OCI-LY3 (cell line): ENCODE data around the gene CACNA1B.

Experiments
- H2AFZ ChIP-seq: fragments of 200-600, 300-600 bp; shearing (Covaris generic); 2 replicates; pipeline ENCODE4 v1.6.0; 2014; ENCODE audit warnings: antibody characterized with exemption, low read depth, low read length
- H3K27ac ChIP-seq: fragments of 200-600, 300-600 bp; sonication (generic); 2 replicates; pipeline ENCODE4 v1.5.1; 2014; ENCODE audit warnings: mild to moderate bottlenecking, low read length, moderate library complexity, mixed read lengths
- H3K27me3 ChIP-seq: fragments of 200-600, 300-600 bp; sonication (generic); 2 replicates; pipeline ENCODE4 v1.6.1; 2014; ENCODE audit warnings: low read depth, low read length, mixed read lengths
- H3K36me3 ChIP-seq: fragments of 200-600, 300-600 bp; sonication (generic); replicated peaks from 2 replicates; pipeline ENCODE3; 2014; ENCODE audit warnings: low read depth, low read length, mixed read lengths
- H3K4me1 ChIP-seq: fragments of 300-600, 200-600 bp; sonication (generic); 2 replicates; pipeline ENCODE4 v1.6.1; 2014; ENCODE audit warnings: low read length, mixed read lengths
- H3K4me2 ChIP-seq: fragments of 200-600, 300-600 bp; sonication (generic); 2 replicates; pipeline ENCODE4 v1.6.1; 2014; ENCODE audit warnings: low read length, mixed read lengths
- H3K4me3 ChIP-seq: fragments of 300-600, 200-600 bp; sonication (generic); 2 replicates; pipeline ENCODE4 v1.5.1; 2014; ENCODE audit warnings: antibody characterized with exemption, mild to moderate bottlenecking, low read length, moderate library complexity
- H3K79me2 ChIP-seq: fragments of 300-600, 200-600 bp; shearing (Covaris generic); 2 replicates; pipeline ENCODE4 v1.6.1; 2014; ENCODE audit warnings: mild to moderate bottlenecking, low read length, mixed read lengths
- H3K9ac ChIP-seq: fragments of 300-600, 200-600 bp; shearing (Covaris generic); 2 replicates; pipeline ENCODE4 v1.6.0; 2014; ENCODE audit warnings: mild to moderate bottlenecking, low read length, moderate library complexity
- H3K9me3 ChIP-seq: fragments of 200-600, 300-600 bp; shearing (Covaris generic); 2 replicates; pipeline ENCODE4 v1.6.1; 2014; ENCODE audit warnings: low read length, mixed read lengths; ENCODE audit not compliant: insufficient read depth
- H4K20me1 ChIP-seq: fragments of 200-600, 300-600 bp; sonication (generic); 2 replicates; pipeline ENCODE4 v1.6.1; 2016; ENCODE audit warnings: low read length, mixed read lengths; ENCODE audit not compliant: insufficient read depth
- EZH2phosphoT487 ChIP-seq: fragments of 200-600 bp; shearing (Covaris generic); IDR thresholded peaks from 2 replicates; pipeline ENCODE4 v1.6.1; 2018; ENCODE audit warnings: antibody characterized with exemption, mixed run types, low read depth
- TF ChIP-seq, protein P1 (sequence below): fragments of 200-600, 300-600 bp; sonication (generic); IDR thresholded peaks from 2 replicates; pipeline ENCODE4 v1.5.1; 2014; ENCODE audit warnings: antibody characterized with exemption, low read length, low read depth

Gene CACNA1B

DNA sequence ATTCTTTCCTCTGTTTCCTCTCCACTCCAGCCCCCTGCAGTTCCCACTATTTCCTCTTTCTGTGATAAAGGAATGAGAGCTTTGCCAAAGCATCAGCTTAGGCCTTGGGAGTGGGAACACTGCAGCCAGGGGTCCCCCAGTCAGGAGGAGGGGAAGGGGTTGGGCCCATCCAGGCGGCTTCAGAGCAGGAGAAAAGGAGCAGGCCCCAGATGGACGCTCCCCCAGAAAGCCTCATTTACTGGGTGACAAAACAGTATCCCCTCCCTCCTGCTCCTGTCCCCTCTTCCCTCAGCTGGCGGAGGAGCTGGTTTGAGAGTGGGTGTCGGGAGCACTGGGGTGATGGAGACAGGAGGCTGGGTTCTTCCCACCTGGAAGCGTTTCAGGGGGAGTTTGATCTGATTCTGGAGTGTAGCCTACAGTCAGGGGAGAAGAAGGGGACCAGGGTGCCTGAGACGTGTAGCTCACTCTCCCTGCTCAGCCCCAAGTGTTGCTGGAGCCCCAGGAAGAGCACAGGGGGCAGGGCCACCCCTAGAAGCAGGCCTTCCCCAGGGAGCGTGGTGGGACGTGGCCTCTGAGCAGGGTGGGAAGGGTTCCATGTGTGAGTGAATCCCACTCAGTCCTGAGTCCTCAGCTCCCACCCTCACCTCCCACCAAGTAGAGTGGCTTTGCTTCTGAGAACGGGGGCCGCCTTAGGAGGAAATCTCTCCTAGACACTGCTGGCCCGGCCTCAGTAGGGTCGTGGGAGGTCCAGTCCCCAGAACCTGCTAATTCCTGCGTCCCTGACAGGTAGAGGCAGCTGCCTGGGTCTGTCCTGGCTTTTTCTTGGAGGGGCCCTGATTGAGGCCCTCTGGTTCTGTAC, 173.1 kb downstream of the CACNA1B start:
- Histone ChIP-seq H3K4me2 (no peak overlapping the region), H3K36me3 (peaks cover 50% of the 10 kb centered on the region), H3K27ac (no peak overlapping the region), H3K27me3 (no peaks in the 10 kb centered on the region), H2AFZ (no peak overlapping the region), H4K20me1 (peaks cover 80% of the 10 kb centered on the region), H3K4me3 (no peak overlapping the region), H3K4me1 (no peaks in the 10 kb centered on the region), H3K79me2 (peaks cover 7% of the 10 kb centered on the region; the same call in 1 of the 2 replicates), H3K9ac (no peak overlapping the region), H3K9me3 (no peaks in the 10 kb centered on the region)
- TF ChIP-seq EZH2phosphoT487 = no peak
- TF ChIP-seq, protein P1, sequence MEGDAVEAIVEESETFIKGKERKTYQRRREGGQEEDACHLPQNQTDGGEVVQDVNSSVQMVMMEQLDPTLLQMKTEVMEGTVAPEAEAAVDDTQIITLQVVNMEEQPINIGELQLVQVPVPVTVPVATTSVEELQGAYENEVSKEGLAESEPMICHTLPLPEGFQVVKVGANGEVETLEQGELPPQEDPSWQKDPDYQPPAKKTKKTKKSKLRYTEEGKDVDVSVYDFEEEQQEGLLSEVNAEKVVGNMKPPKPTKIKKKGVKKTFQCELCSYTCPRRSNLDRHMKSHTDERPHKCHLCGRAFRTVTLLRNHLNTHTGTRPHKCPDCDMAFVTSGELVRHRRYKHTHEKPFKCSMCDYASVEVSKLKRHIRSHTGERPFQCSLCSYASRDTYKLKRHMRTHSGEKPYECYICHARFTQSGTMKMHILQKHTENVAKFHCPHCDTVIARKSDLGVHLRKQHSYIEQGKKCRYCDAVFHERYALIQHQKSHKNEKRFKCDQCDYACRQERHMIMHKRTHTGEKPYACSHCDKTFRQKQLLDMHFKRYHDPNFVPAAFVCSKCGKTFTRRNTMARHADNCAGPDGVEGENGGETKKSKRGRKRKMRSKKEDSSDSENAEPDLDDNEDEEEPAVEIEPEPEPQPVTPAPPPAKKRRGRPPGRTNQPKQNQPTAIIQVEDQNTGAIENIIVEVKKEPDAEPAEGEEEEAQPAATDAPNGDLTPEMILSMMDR = no peak

DNA sequence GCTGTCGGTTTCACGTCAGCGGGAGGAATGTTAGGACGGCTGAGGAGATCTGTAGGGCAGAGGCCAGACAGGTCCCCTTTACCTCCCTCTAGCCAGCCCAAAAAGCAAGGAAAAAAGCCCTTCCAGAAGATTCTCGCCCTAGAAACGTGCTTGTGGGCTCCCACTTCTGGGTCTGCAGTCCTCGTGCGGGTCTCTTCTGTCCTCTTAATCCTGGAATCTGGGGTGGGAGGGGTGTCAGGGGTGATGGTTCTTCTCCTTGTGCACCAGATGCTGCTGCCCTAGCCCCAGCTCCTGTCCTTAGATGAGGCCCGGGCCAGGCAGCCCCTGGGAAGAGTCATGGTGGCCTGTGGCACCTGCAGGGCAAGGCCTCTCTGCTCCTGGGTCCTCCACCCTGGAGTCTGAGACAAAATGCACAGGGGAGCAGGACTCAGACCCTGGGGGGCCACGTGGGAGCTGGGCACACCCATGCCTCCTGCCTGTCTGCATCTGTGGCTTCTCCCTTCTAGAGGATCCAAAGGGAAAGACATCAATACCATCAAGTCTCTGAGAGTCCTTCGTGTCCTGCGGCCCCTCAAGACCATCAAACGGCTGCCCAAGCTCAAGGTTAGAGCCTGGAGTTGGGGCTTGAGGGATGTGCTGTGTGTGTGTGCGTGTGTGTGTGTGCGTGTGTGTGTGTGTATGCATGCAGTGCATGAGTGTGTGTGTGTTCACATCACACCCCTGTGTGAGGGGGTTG, 174.2 kb downstream of the CACNA1B start:
- peaks cover 7% of the 10 kb centered on the region; the same call in 1 of the 2 replicates for H3K79me2 ChIP-seq
- H3K4me3 ChIP-seq = no peak overlapping the region
- no peaks in the 10 kb centered on the region for H3K4me1 ChIP-seq
- H4K20me1 ChIP-seq = peaks cover 81% of the 10 kb centered on the region
- no peaks in the 10 kb centered on the region for H3K9me3 ChIP-seq
- H3K36me3 ChIP-seq = peaks cover 55% of the 10 kb centered on the region
- H3K9ac ChIP-seq = no peak overlapping the region
- no peak overlapping the region for H2AFZ ChIP-seq
- TF ChIP-seq, protein P1 = no peak
- no peak for TF ChIP-seq EZH2phosphoT487
- no peak overlapping the region for H3K4me2 ChIP-seq
- no peak overlapping the region for H3K27ac ChIP-seq
- H3K27me3 ChIP-seq = no peaks in the 10 kb centered on the region

DNA sequence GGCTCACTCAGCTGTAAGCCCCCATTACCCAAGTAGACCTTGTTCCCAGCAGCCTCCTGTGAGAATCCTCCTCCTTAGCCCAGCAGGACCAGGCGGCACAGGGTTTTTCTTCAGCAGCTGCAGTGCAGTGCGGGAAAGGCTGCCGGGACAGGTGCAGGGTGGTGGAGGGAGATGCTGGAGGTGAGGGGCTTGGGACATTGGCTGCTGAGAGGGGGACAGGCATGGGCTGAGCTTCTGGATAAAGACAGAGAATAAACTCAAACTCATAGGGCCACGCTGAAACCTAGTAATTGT, 174.7 kb downstream of the CACNA1B start:
- Histone ChIP-seq H3K4me1 (no peaks in the 10 kb centered on the region), H3K36me3 (peaks cover 54% of the 10 kb centered on the region), H3K27ac (no peak overlapping the region), H3K27me3 (no peaks in the 10 kb centered on the region), H3K9ac (no peak overlapping the region), H4K20me1 (peaks cover 79% of the 10 kb centered on the region), H3K79me2 (peaks cover 7% of the 10 kb centered on the region; the same call in 1 of the 2 replicates), H2AFZ (no peak overlapping the region), H3K4me2 (no peak overlapping the region), H3K9me3 (no peaks in the 10 kb centered on the region), H3K4me3 (no peak overlapping the region)
- no peak for TF ChIP-seq EZH2phosphoT487
- TF ChIP-seq, protein P1 = no peak

GRCh38 chr9:138052635-138053320, 175.2 kb downstream of the CACNA1B start:
- H3K79me2 ChIP-seq = peaks cover 7% of the 10 kb centered on the region; the same call in 1 of the 2 replicates
- H3K4me2 ChIP-seq = no peak overlapping the region
- H4K20me1 ChIP-seq = peaks cover 80% of the 10 kb centered on the region
- H3K9ac ChIP-seq = no peak overlapping the region
- H2AFZ ChIP-seq = no peak overlapping the region
- H3K27ac ChIP-seq = no peak overlapping the region
- H3K27me3 ChIP-seq = no peaks in the 10 kb centered on the region
- H3K4me1 ChIP-seq = no peaks in the 10 kb centered on the region
- H3K36me3 ChIP-seq = peaks cover 56% of the 10 kb centered on the region
- H3K4me3 ChIP-seq = no peak overlapping the region
- TF ChIP-seq EZH2phosphoT487 = no peak
- TF ChIP-seq, protein P1 = no peak
- H3K9me3 ChIP-seq = no peaks in the 10 kb centered on the region
